HUES64 (cell line): ENCODE measurements around the gene RNU6-1.

ENCODE experiments used
- H3K27ac ChIP-seq: 2 replicates; pipeline ENCODE4 v1.7.0; 2013; ENCODE audit warnings: low read depth, low read length, inconsistent platforms
- H3K27me3 ChIP-seq: 2 replicates; pipeline ENCODE4 v1.6.1; 2013; ENCODE audit warnings: mild to moderate bottlenecking, low read length; ENCODE audit not compliant: insufficient read depth
- H3K36me3 ChIP-seq: 2 replicates; pipeline ENCODE4 v1.6.1; 2013; ENCODE audit warnings: mild to moderate bottlenecking, low read length; ENCODE audit not compliant: insufficient read depth
- H3K4me1 ChIP-seq: 2 replicates; pipeline ENCODE4 v1.6.1; 2013; ENCODE audit warnings: mild to moderate bottlenecking, low read length, moderate library complexity; ENCODE audit not compliant: insufficient read depth
- H3K4me3 ChIP-seq: 2 replicates; pipeline ENCODE4 v1.5.1; 2013; ENCODE audit warnings: mild to moderate bottlenecking, low read length, moderate library complexity
- H3K9ac ChIP-seq: 2 replicates; pipeline ENCODE4 v1.6.1; 2013; ENCODE audit warnings: mild to moderate bottlenecking, low read depth, low read length
- H3K9me3 ChIP-seq: 2 replicates; pipeline ENCODE4 v1.6.1; 2013; ENCODE audit warnings: low read depth, low read length; ENCODE audit not compliant: insufficient read depth
- WGBS: fragments of 150-250, 120-280 bp; methylation state at CpG from one replicate; pipeline ENCODE4 v1.1.7; 2013; ENCODE audit warnings: missing lambda C conversion rate; 5-methylcytosine and 5-hydroxymethylcytosine counted together

Gene RNU6-1

DNA sequence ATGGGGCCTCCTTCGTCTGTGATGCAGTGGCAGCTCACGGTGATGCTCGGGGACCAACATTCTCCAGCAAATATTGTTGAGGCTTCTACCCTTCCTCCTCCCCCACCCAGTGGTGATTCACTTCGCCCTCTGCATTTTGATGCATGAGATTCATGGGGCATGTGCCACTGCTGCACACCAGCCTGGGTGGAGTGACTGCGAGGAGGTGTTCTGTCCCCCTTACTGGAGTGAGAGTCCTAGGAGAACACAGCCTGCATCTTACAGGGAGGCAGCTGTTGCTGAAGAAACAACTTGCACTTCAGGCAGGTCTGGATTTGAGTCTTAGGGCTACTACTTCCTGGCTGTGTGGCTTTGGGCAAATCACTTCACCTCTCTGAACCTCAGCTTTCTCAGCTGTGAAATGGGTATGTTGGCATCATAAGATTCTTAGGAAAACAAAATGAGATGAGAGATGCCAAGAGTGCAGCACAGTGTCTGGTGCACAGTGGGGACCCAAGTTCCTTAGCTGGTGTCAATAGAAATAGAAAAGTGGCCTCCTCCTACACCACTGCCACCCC lies 24.7 kb downstream of the RNU6-1 start:
- Histone ChIP-seq H3K4me1 (no peaks in the 10 kb centered on the region; the same call in 1 of the 2 replicates), H3K27ac (no peak overlapping the region), H3K36me3 (no peaks in the 10 kb centered on the region), H3K27me3 (peaks cover 29% of the 10 kb centered on the region), H3K9ac (no peak overlapping the region), H3K9me3 (peaks cover 7% of the 10 kb centered on the region; the same call in 1 of the 2 replicates), H3K4me3 (no peak overlapping the region)
- 89% methylated on average over 5 of the region's 5 CpGs for WGBS

- Histone ChIP-seq H3K36me3 (no peaks in the 10 kb centered on the region), H3K27me3 (peaks cover 11% of the 10 kb centered on the region), H3K9ac (no peak overlapping the region), H3K9me3 (peaks cover 7% of the 10 kb centered on the region; the same call in 1 of the 2 replicates), H3K4me1 (no peaks in the 10 kb centered on the region; the same call in 1 of the 2 replicates), H3K4me3 (no peak overlapping the region), H3K27ac (no peak overlapping the region)
- WGBS, result 77% methylated on average over 3 of the region's 3 CpGs
Observed at GRCh38 chr15:67813104-67813634, 26.7 kb downstream of the RNU6-1 start.

DNA sequence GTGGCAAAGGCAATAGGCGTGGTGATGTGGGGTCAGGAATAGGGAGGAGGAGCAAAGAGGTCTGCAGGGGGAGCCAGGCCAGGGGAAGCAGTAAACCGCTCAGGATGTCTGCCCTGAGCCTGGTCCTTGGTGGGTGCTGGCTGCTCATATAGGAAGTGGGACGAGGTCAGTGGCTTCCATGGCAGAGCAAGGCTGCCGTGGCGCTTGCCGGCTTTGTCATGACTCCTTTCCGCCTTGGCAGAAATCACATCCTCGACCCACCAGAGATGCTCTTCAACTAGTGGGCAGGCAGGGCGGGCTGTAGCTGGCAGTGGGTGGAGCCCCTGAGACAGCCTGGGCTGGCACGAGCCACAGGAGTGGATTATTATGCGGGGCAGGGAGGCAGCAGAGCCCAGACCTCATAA lies 27.6 kb downstream of the RNU6-1 start:
- Histone ChIP-seq H3K27ac (no peak overlapping the region), H3K9me3 (peaks cover 7% of the 10 kb centered on the region; the same call in 1 of the 2 replicates), H3K27me3 (peaks cover 2% of the 10 kb centered on the region; the same call in 1 of the 2 replicates), H3K4me1 (no peaks in the 10 kb centered on the region; the same call in 1 of the 2 replicates), H3K36me3 (no peaks in the 10 kb centered on the region), H3K9ac (no peak overlapping the region), H3K4me3 (no peak overlapping the region)
- 75% methylated on average over 11 of the region's 11 CpGs for WGBS

GRCh38 chr15:67809866-67810265 lies 30.0 kb downstream of the RNU6-1 start:
- H3K9ac ChIP-seq, result no peak overlapping the region
- H3K4me1 ChIP-seq, result peaks cover 12% of the 10 kb centered on the region
- H3K36me3 ChIP-seq, result no peaks in the 10 kb centered on the region
- no peak overlapping the region for H3K27ac ChIP-seq
- H3K4me3 ChIP-seq, result no peak overlapping the region
- WGBS, result 92% methylated on average over 6 of the region's 6 CpGs
- H3K9me3 ChIP-seq, result no peaks in the 10 kb centered on the region
- H3K27me3 ChIP-seq, result no peaks in the 10 kb centered on the region

DNA sequence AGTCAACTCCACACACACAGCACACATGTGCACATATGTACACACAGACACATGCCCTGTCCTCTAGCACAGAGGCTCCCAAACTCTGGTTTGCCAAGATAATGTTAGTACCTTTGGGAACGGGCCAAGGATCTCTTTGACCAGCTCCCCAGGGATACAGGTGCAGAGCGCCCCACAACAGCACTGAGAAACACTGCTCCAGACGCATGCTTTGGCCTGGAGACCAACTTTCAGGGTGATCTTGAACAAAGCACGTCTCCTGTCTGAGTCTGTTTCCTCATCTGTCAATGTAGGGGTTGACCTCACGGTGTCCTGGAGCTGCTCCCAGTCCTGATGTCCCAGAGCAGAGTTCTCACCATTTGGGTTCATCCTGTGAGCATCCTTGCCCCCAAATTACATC lies 30.4 kb downstream of the RNU6-1 start:
- peaks cover 16% of the 10 kb centered on the region for H3K4me1 ChIP-seq
- H3K27me3 ChIP-seq, result no peaks in the 10 kb centered on the region
- H3K9ac ChIP-seq, result no peak overlapping the region
- H3K36me3 ChIP-seq, result no peaks in the 10 kb centered on the region
- no peak overlapping the region for H3K4me3 ChIP-seq
- 92% methylated on average over 5 of the region's 5 CpGs for WGBS
- H3K9me3 ChIP-seq, result no peaks in the 10 kb centered on the region
- no peak overlapping the region for H3K27ac ChIP-seq

DNA sequence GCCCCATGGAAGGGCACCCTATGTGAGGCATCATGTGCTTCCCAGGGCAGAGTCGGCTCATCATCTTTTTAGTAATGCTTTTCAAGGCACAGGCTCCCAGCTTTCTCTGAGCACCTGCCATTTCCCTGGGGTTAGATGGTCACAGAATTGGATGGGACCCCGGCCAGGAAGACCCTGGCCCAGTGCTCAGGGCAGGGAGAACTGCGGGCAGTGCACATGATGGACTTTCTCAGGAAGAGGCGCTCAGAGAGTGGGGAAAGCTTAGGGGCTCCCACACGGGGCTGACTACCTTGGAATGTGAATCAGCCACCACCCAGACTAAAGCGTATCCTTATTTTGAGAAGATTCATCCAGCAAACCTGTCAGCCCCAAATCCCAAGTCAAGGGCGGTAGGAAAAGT lies 31.0 kb downstream of the RNU6-1 start:
- Histone ChIP-seq H3K9me3 (no peaks in the 10 kb centered on the region), H3K27me3 (no peaks in the 10 kb centered on the region), H3K27ac (no peak overlapping the region), H3K4me1 (peaks cover 22% of the 10 kb centered on the region), H3K4me3 (no peak overlapping the region), H3K9ac (no peak overlapping the region), H3K36me3 (no peaks in the 10 kb centered on the region)
- WGBS, result 93% methylated on average over 7 of the region's 7 CpGs

DNA sequence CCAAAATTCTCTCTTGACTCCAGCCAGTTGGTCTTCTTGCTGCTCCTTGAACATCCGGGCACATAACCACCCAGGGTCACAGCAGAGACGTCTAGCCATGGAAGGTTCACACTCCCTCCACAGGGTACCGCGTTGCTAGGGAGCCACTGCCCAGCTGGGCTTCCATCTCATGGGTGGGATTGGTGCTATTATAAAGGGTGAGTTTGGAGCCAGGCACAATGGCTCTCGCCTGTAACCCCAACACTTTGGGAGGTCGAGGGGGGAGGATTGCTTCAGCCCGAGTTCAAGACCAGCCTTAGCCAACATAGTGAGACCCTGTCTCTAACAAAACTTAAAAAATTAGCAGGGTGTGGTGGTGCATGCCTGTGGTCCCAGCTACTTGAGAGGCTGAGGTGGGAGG lies 32.0 kb downstream of the RNU6-1 start:
- 96% methylated on average over 7 of the region's 7 CpGs for WGBS
- Histone ChIP-seq H3K27ac (no peak overlapping the region), H3K9ac (no peak overlapping the region), H3K9me3 (no peaks in the 10 kb centered on the region), H3K36me3 (no peaks in the 10 kb centered on the region), H3K27me3 (no peaks in the 10 kb centered on the region), H3K4me1 (peaks cover 25% of the 10 kb centered on the region), H3K4me3 (no peak overlapping the region)

DNA sequence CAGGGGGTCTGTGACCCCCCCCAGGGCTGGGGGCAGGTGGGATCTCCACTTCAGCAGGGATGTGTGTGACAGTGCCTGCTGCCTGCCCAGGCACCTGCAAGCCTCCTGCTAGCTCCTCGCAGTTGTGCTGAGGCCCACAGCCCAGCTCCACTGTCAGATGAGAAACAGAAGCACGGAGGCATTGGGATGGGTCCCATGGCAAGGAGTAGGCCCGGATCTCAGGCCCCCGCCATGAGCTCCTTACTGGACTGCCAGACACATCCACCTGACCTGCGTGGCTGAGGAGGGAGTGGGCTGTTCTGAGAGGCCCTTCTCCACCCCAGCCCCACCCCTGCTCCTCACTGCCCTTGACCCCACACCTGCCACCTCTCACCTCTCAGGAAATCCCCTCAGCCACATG lies 32.7 kb downstream of the RNU6-1 start:
- no peak overlapping the region for H3K4me3 ChIP-seq
- H3K36me3 ChIP-seq, result no peaks in the 10 kb centered on the region
- H3K9ac ChIP-seq, result no peak overlapping the region
- no peaks in the 10 kb centered on the region for H3K27me3 ChIP-seq
- H3K27ac ChIP-seq, result no peak overlapping the region
- peaks cover 25% of the 10 kb centered on the region for H3K4me1 ChIP-seq
- WGBS, result 95% methylated on average over 5 of the region's 5 CpGs
- no peaks in the 10 kb centered on the region for H3K9me3 ChIP-seq

DNA sequence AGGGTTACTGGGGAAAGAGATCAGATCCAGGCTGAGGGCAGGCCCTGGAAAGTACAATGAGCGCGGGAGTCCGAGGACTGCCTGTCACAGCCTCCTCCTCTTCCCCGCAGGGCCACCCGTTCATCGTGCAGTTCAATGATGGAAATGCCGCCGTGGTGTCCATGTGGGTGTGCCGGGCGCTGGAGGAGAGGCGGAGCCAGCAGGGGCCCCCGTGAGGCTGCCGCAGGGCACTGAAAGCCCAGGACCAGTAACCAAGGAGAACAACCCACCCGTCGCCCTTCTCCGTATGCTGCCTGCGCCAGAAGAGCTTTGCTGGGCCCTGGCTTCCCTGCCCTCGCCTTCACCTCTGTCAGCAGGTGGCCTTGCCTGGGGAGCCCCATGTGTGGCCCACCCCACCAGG lies 33.3 kb downstream of the RNU6-1 start:
- no peak overlapping the region for H3K27ac ChIP-seq
- no peak overlapping the region for H3K4me3 ChIP-seq
- no peak overlapping the region for H3K9ac ChIP-seq
- no peaks in the 10 kb centered on the region for H3K9me3 ChIP-seq
- peaks cover 25% of the 10 kb centered on the region for H3K4me1 ChIP-seq
- WGBS, result 94% methylated on average over 18 of the region's 18 CpGs
- no peaks in the 10 kb centered on the region for H3K36me3 ChIP-seq
- H3K27me3 ChIP-seq, result no peaks in the 10 kb centered on the region

DNA sequence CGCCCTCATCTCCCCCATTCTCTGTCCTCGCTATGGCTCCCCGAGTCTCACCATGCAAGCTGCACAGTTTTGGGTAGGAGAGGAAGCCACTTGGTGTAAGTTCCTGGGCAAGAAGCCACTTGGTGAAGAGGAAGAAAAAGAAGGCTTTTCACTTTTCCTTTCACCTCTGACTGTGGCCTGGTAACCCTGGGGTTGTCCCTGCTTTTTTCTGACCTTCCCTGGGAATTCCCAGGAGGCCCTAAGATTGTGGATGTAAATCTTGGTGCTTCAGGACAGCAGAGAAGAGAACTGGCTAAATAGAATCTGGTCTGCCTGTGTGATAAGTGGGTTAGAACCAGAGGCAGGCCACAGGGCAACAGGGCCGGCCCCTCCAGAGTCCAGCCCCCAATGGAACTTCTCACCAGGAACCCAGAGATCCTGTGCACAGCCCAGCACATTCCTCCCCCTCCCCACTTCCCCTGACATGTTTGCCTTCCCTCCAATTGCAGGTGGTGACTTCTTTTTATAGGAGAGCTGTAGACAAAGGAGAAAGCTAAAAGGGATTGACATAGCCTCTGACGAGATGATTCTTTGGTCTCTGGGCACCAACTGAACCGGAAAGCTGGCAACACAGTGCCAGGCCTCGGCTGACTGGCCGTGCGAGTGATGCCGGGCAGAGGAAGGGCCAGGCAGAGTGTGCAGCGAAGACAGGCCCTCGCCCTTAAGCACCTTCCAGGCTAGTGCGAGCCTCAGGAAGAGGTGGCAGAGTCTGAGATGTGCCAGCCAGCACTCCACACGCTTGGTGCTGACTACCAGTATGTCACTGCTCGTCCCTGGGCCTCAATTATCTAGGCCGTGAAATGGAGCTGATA lies 34.0 kb downstream of the RNU6-1 start:
- H3K9ac ChIP-seq, result no peak overlapping the region
- H3K27ac ChIP-seq, result no peak overlapping the region
- 92% methylated on average over 16 of the region's 16 CpGs for WGBS
- no peak overlapping the region for H3K4me3 ChIP-seq
- no peaks in the 10 kb centered on the region for H3K9me3 ChIP-seq
- H3K36me3 ChIP-seq, result no peaks in the 10 kb centered on the region
- no peaks in the 10 kb centered on the region for H3K27me3 ChIP-seq
- H3K4me1 ChIP-seq, result peaks cover 25% of the 10 kb centered on the region

DNA sequence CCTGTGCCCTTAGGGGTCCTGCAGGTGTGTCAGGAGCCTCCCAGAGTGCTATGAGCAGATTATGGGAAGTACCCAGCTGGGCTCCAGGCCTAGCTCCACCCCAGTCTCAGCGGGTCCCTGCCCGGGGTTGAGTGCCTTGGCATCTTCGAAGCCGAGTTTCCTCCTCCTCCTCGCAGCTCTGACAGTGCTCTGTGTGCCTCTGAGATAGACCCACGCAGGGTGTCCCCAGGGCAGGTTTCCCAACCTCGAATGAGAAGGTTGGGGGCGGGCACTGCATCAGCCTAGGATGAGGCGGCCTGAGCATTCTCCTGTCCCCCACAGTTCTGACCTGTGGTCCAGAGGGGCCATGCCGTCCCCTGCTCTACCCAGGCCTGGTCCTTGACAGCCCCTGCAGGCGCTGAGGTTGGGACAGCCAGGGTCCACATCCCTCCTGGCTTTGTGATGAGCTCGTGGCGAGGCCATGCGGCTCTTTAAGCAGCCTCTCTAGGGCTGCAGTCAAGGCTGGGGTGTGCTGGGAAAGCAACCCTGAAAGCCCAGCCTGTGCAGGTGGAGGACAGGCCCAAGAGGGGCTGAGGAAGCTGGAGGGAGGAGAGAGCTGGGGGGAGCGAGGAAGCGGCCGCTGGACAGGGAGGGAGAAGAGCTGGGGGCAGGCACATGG lies 34.7 kb downstream of the RNU6-1 start:
- Histone ChIP-seq H3K4me3 (no peak overlapping the region), H3K4me1 (peaks cover 25% of the 10 kb centered on the region), H3K36me3 (no peaks in the 10 kb centered on the region), H3K27me3 (no peaks in the 10 kb centered on the region), H3K9me3 (no peaks in the 10 kb centered on the region), H3K9ac (no peak overlapping the region), H3K27ac (no peak overlapping the region)
- 83% methylated on average over 17 of the region's 17 CpGs for WGBS
